OCI-LY7 (cell line): ENCODE measurements around the gene DUSP12. TPM values are rescaled to one million over a fixed set of nuclear protein-coding genes. Genes with fewer than 3 reads are reported as not detected.

Source experiments
- BruUV-seq: library from RNA; stranded (reverse); fragments of 400-500 nt; replicated peaks from 2 replicates; lab custom pipeline; 2021; lab: Mats Ljungman, UMichigan
- CTCF ChIA-PET: fragments of 300-600 bp; sonication (Branson Sonifier 250); formaldehyde crosslinking; loops from one replicate; lab custom pipeline; 2022; ENCODE audit warnings: antibody characterized with exemption; ENCODE audit not compliant: unreplicated experiment; lab: Charles Lee
- POLR2A ChIA-PET: fragments of 300-600 bp; sonication (Branson Sonifier 250); formaldehyde crosslinking; loops from one replicate; lab custom pipeline; 2022; ENCODE audit warnings: antibody characterized with exemption; lab: Charles Lee
- DNase-seq: peaks from one replicate; pipeline ENCODE4 v3.0.0-alpha.2; 2015; ENCODE audit warnings: low spot score
- H2AFZ ChIP-seq: fragments of 200-600 bp; sonication (generic), shearing (Covaris generic); 2 replicates; pipeline ENCODE4 v1.6.1; 2014; ENCODE audit warnings: mild to moderate bottlenecking, antibody characterized with exemption, low read length, moderate library complexity
- H3K27ac ChIP-seq: fragments of 200-600 bp; sonication (generic); 2 replicates; pipeline ENCODE4 v1.5.1; 2014; ENCODE audit warnings: mixed run types, low read depth, mild to moderate bottlenecking, moderate library complexity, low read length, inconsistent platforms; ENCODE audit not compliant: poor library complexity, severe bottlenecking
- H3K36me3 ChIP-seq: fragments of 200-600 bp; sonication (generic); 2 replicates; pipeline ENCODE4 v1.6.1; 2014; ENCODE audit warnings: mild to moderate bottlenecking, antibody characterized with exemption, low read length, moderate library complexity, mixed read lengths; ENCODE audit not compliant: insufficient read depth
- H3K4me1 ChIP-seq: fragments of 200-600 bp; sonication (generic); 2 replicates; pipeline ENCODE4 v1.5.1; 2014; ENCODE audit warnings: mild to moderate bottlenecking, low read length; ENCODE audit not compliant: insufficient read depth, poor library complexity, severe bottlenecking
- H3K4me2 ChIP-seq: fragments of 200-600 bp; sonication (generic); 2 replicates; pipeline ENCODE4 v1.6.1; 2014; ENCODE audit warnings: mild to moderate bottlenecking, low read length
- H3K4me3 ChIP-seq: fragments of 200-600 bp; sonication (generic); 2 replicates; pipeline ENCODE4 v1.5.1; 2014; ENCODE audit warnings: mild to moderate bottlenecking, low read depth, low read length; ENCODE audit not compliant: poor library complexity, severe bottlenecking
- H3K79me2 ChIP-seq: fragments of 200-600 bp; sonication (generic); 2 replicates; pipeline ENCODE4 v1.6.1; 2016; ENCODE audit warnings: low read depth, mild to moderate bottlenecking, low read length, moderate library complexity, mixed read lengths; ENCODE audit not compliant: insufficient read depth
- H3K9me2 ChIP-seq: fragments of 200-600 bp; sonication (generic); 2 replicates; pipeline ENCODE4 v1.6.1; 2016; ENCODE audit warnings: mild to moderate bottlenecking, low read length, mixed read lengths; ENCODE audit not compliant: insufficient read depth
- H3K9me3 ChIP-seq: fragments of 200-600 bp; sonication (generic); 2 replicates; pipeline ENCODE4 v1.6.1; 2014; ENCODE audit warnings: mild to moderate bottlenecking, mixed run types, low read length, mixed read lengths
- H4K20me1 ChIP-seq: fragments of 200-600 bp; sonication (generic); 2 replicates; pipeline ENCODE4 v1.6.1; 2014; ENCODE audit warnings: mild to moderate bottlenecking, antibody characterized with exemption, low read length, moderate library complexity, mixed read lengths; ENCODE audit not compliant: insufficient read depth
- CTCF ChIP-seq: fragments of 200-600 bp; sonication (generic); conservative IDR thresholded peaks from 2 replicates; pipeline ENCODE4 v1.5.1; 2014; ENCODE audit warnings: mild to moderate bottlenecking, antibody characterized with exemption, low read length, moderate library complexity, mixed read lengths
- EZH2phosphoT487 ChIP-seq: fragments of 200-600 bp; sonication (generic); IDR thresholded peaks from 2 replicates; pipeline ENCODE4 v1.6.1; 2018; ENCODE audit warnings: low read depth, borderline replicate concordance, mild to moderate bottlenecking, mixed run types, antibody characterized with exemption, low read length, moderate library complexity, mixed read lengths
- intact Hi-C: fragments of 100-400 bp; cut with micrococcal nuclease; formaldehyde crosslinking; loops from one replicate; pipeline ENCODE4 v1.10.0; 2022; ENCODE audit not compliant: unreplicated experiment
- total RNA-seq, 2 experiments: library from RNA; depleted of rRNA in 1 of 2; stranded (reverse); fragments of >200 nt in 1 of 2; shearing (Covaris generic) in 1 of 2; gene quantifications; 2 replicates each; pipeline ENCODE4 v1.2.3, GENCODE V29; 2014 to 2022

DUSP12 gene
- total RNA-seq, 2 experiments from 2014 or later, result 37.3 to 43.9 TPM

GRCh38 chr1:161726473-161727255 lies 22.9 kb upstream of the DUSP12 start:
- intact Hi-C loops, result loop anchor here (1.0 kb wide), 1 partner anchor 19 kb away; the partner anchor contains the start of gene FCRLA
- BruUV-seq, result no TSS peak

GRCh38 chr1:161727256-161727924 lies 22.2 kb upstream of the DUSP12 start:
- ChIA-PET CTCF (interaction anchor here (1.1 to 1.4 kb wide), 2 partner anchors 14 to 20 kb away, joined by 3 to 4 read pairs; no protein-coding TSS in a partner anchor), POLR2A (interaction anchor here (0.9 to 3.8 kb wide), 6 partner anchors 10 to 36 kb away, joined by 3 to 44 read pairs (median 18); partner anchors contain the start of genes DUSP12 and FCRLA)
- no peak for TF ChIP-seq CTCF
- no peak for TF ChIP-seq EZH2phosphoT487
- H3K4me2 ChIP-seq, result peak overlapping the region; percentile 84
- H3K27ac ChIP-seq, result peak overlapping the region; percentile 47
- peak overlapping the region; percentile 77 for H3K4me3 ChIP-seq
- no peaks in the 10 kb centered on the region for H3K36me3 ChIP-seq
- no peaks in the 10 kb centered on the region for H3K9me2 ChIP-seq
- H2AFZ ChIP-seq, result peak overlapping the region; percentile 59; the same call in 1 of the 2 replicates
- H4K20me1 ChIP-seq, result no peaks in the 10 kb centered on the region
- H3K4me1 ChIP-seq, result peaks cover 31% of the 10 kb centered on the region
- DNase-seq, result no peak
- no peaks in the 10 kb centered on the region for H3K79me2 ChIP-seq
- TSS peak; percentile 81 for BruUV-seq
- intact Hi-C loops, result no loop called here
- no peaks in the 10 kb centered on the region for H3K9me3 ChIP-seq

More at GRCh38 chr1:161726473-161727255, 22.9 kb upstream of the DUSP12 start:
- H3K27ac ChIP-seq, result peak overlapping the region; percentile 61
- no peaks in the 10 kb centered on the region for H3K79me2 ChIP-seq
- POLR2A ChIA-PET, result interaction anchor here (0.8 to 3.8 kb wide), 10 partner anchors 10 to 50 kb away, joined by 3 to 44 read pairs (median 4); partner anchors contain the start of genes ATF6, DUSP12 and FCRLA
- H2AFZ ChIP-seq, result peak overlapping the region; percentile 59; the same call in 1 of the 2 replicates
- H3K9me3 ChIP-seq, result no peaks in the 10 kb centered on the region
- peak; percentile 89 for DNase-seq
- peak overlapping the region; percentile 77 for H3K4me3 ChIP-seq
- CTCF ChIA-PET, result interaction anchor here (0.8 to 1.4 kb wide), 4 partner anchors 10 to 22 kb away, joined by 3 to 4 read pairs (median 3); no protein-coding TSS in a partner anchor
- no peaks in the 10 kb centered on the region for H3K9me2 ChIP-seq
- no peaks in the 10 kb centered on the region for H3K36me3 ChIP-seq
- H3K4me1 ChIP-seq, result peaks cover 37% of the 10 kb centered on the region
- peak overlapping the region; percentile 84 for H3K4me2 ChIP-seq
- H4K20me1 ChIP-seq, result no peaks in the 10 kb centered on the region
- TF ChIP-seq EZH2phosphoT487 (no peak), CTCF (no peak)
